HG03280 (cell line): Measurements from ENCODE around the gene VASN.
A peak's percentile ranks its signal among the peaks of the same experiment; 100 is the strongest.
"Not testable (repeated sequence)": the region's sequence is repeated elsewhere in the genome, so short reads cannot be mapped to it uniquely, and the experiment has no call there.

ENCODE experiments used
- ATAC-seq: cut with Tn5 transposase; IDR thresholded peaks from one replicate; pipeline ENCODE4 v1.9.1; 2021; ENCODE audit warnings: mild to moderate bottlenecking, moderate library complexity; ENCODE audit not compliant: unreplicated experiment

Gene VASN

DNA sequence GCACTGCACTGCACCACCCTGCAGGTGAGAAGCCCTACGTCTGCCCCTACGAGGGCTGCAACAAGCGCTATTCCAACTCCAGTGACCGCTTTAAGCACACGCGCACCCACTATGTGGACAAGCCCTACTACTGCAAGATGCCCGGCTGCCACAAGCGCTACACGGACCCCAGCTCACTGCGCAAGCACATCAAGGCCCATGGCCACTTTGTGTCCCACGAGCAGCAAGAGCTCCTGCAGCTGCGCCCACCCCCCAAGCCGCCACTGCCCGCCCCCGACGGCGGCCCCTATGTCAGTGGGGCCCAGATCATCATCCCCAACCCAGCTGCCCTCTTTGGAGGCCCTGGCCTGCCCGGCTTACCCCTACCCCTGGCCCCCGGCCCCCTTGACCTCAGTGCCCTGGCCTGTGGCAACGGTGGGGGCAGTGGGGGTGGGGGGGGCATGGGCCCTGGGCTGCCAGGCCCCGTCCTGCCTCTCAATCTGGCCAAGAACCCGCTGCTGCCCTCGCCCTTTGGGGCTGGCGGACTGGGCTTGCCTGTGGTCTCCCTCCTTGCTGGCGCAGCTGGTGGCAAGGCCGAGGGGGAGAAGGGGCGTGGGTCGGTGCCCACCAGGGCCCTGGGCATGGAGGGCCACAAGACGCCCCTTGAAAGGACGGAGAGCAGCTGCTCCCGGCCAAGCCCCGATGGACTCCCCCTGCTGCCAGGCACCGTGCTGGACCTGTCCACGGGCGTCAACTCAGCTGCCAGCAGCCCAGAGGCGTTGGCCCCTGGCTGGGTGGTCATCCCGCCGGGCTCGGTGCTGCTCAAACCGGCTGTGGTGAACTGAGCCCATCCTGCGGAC is 34.7 kb upstream of the VASN start:
- ATAC-seq = no peak

DNA sequence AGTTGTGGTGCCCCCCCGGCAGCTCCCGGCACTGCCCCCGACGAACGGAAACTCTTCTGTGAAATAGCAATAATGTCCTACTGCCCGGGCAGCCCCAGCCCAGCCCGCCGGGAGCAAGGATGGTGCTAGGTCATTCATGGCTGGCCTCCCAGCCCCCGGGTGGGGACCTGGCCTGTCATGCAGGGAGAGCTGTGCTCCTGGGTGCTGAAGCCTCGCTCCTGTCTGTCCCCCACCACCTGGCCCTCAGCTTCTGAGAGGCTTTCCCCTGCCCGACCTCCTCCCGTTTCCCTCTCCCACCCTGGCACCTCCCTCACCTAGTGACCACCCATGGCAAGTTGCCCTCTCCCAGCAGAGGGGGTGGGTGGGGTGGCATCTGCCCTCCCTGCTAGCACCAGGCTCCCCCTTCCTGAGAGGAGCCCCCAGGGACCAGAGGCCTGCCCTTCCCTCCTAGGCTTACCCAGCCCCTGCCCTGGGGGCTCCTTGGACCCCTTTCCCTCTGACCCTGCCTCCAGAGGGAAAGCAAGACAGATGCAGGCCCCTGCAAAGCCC is 34.0 kb upstream of the VASN start:
- ATAC-seq = no peak

DNA sequence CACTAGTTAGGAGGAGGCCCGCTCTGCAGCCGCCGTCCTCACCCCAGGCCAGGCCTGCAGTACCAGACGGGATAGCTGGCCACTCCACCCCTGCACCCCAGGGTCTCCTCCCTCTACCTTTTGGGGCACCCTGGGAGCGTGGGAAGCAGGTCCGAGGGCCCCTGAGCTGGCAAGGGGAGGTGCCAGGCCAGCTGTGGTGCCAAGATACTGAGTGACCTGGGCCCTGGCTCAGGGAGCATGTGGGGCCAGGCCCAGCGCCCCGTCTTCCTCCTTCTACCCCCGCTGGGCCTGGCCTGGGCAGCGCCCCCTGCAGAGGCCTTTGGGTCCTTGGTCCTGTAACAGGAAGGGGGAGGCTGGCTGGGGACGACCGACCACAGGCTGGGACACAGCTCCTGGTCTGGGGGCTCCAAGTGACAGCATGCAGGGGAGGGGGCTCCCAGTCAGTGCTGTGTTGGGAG is 33.5 kb upstream of the VASN start:
- ATAC-seq = no peak

DNA sequence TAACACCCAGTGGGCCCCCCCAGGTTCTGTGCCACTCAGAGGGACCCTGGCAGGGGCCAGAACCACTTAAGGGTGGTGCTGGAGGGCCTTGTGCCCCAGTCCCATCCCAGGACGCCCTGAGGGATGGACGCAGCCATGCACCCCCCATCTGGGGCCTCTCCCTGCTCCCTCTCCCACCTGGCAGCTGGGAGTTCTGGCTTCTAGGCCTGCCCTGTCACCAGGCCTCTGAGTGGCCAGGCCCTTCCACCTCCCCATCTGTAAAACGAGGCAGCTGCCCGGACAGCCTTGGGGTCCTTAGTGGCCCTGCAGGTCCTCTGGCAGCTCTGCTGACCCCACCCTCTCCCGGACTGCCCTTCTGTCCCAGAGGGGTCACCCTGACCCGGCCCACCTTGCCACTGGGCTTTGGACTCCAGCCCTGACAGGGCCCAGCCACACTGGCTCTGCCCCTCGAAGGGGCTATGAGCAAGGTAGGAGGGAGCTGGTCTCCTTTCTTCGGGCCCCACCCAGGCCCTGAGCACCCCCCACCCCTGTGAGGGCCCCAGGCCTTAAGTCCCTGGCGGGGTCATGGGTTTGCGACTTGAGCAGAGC is 32.8 kb upstream of the VASN start:
- no peak for ATAC-seq

DNA sequence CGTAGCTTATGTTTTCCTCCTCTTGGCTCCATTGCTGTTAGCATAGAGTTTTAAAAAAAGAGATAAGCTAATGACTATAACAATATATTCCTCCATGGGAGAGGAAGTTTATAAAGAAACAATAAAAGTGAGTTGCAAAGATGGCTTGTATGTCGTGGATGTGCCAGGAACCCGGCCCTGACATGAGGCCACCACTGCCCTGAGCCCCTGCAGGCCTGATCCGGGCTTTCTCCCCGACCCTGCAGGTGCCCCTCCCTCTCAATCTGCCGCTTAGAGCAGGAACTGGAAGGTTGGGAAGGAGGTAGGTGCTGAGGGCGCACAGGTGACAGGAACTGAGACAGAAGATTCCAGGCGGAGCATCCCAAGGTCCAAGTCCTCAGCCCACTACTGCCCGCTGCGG is 32.2 kb upstream of the VASN start:
- ATAC-seq = no peak

DNA sequence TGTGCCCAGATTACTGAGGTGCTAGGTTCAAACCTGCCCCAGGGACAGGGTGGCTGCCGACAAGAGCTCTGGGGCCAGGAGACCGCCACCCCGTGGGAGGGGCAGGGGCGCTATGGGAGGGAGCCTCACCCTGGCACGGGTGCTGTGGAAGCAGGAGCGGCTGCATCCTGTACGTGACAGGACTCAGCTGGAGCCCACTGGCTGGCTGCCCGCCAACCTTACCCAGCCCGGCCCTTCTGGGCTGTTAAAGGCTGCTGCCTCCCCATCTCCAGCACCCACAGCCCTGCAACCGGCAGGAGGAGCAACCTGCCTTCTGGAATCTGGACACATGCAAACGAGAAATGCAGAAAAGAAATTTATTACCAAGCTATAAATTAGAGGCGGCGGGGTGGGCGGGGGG is 31.7 kb upstream of the VASN start:
- ATAC-seq = no peak

DNA sequence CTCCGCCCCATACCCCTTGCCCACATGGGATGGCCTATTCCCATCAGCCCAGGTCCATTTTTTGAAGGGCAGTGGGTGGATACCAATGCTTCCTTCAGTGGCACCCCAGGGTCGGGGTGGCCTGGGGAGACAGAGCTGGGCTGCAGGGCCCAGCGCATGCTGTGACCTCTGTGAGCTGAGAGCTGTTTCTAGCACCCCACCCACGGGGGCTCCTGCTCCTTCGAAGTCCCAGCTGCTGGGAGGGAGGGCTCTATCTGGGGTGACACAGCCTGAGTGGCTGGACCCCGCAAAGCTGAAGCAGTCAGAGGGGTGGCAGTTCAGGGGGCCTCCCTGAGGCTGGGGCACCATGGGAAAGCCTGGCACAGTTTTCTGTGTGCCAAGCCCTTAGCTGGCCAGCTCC is 31.2 kb upstream of the VASN start:
- no peak for ATAC-seq

DNA sequence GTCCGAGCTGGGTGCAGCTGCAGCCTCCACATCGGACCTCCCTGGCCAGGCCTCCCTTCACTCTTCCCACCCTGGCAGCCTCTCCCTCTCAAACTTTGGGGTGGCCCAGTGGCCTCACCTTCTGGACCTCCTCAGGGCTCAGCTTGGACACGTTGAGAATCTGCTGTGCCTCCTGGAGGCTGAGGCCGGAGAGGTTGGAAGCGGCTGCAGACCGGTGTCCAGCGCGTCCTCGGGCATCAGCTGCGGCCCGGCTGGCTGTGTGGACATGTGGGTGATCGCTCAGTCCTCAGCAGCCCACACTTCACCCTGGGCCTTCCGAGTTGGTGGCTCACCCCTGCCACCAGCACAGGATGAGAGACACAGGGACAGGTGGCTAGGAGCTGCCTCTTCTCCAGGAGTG is 30.4 kb upstream of the VASN start:
- ATAC-seq = no peak

DNA sequence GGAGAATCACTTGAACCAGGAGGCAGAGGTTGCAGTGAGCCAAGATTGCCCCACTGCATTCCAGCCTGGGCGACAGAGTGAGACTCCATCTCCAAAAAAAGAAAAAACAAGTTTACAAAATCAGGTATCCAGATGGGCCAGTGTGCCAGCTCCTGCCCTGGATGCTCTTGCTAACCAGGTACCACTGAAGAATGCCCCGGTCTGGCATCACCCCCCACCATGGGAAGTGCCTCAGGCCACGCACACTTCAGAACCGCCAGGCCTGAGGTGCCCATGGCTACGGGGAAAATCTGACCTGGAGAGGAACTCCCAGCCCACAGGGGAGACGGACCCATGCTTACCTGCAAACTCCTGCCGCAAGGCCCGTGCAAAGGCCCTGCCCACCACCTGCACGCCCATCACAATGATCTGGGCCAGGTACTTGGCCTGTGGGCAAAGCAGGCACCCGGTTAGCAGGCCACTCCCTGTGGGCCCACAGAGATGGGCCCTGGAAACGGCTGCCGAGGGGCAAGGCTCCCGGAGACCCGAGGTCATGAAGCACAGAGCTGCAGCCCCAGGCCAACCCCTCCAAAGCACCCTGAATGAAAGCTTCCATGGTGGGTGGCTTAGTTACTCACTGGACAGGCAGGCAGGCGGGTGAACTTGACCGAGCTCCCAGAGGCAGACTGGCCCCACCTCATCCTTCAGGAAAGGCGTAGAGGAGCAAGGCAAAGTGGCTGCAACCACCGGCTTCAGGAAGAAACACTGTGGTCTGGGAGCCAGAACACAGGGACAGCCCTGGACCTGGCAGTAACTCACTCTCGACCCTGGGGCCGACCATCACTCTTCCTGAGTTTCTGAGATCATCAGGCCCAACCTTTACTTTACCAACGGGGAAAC is 28.5 kb upstream of the VASN start:
- no peak for ATAC-seq

DNA sequence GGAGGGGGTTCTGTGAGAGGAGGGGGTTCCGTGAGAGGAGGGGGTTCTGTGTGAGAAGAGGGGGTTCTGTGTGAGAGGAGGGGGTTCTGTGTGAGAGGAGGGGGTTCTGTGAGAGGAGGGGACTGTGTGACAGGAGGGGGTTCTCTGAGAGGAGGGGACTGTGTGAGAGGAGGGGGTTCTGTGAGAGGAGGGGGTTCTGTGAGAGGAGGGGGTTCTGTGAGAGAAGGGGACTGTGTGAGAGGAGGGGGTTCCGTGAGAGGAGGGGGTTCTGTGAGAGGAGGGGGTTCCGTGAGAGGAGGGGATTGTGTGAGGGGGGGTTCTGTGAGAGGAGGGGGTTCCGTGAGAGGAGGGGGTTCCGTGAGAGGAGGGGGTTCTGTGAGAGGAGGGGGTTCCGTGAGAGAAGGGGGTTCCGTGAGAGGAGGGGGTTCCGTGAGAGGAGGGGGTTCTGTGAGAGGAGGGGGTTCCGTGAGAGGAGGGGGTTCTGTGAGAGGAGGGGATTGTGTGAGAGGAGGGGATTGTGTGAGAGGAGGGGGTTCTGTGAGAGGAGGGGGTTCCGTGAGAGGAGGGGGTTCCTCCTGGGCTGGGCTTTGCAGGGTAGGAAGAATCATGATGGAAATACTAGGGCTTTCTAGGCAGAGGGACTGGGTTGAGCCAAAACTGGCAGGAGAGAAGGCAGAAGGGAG is 27.2 kb upstream of the VASN start:
- ATAC-seq = not testable (repeated sequence)

DNA sequence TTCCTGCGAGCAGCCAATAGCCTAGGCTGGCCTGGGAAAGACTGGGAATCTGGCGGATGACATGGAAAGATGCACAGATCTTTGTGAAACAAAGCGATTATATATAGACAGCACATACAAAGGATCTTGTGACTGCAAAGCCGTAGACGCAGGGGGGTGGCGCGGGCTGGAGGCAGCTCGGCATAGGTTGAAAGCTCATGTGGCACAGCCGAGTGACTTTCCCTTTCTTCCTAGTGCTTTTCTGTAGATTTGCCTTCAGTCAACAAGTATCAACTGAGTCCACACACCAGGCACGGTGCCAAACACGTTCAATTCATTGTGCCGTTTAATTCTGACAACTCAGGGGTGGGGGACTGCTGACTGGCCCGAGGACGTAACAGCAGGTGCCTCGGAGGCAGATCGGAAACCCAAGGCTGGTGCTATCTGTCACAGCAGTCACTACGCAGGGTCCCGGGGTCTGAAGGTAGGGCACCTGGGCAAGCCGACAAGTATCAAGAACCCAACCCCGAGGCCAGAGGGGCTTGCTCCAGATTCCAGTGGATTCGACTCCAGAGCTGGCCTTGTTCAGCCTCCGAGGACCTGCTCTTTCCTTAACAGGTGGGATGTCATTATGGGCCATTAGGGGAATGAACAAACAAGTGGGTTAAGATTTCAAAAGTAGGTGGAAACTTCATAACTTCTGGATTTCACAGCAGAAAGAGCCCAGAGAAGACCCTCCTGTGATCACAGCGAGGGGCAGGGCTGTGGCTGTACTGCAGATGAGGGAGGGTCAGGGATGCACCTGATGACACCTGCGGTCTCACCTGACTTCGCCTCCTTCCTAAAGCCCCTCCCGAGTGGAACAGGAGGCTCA is 26.4 kb upstream of the VASN start:
- no peak for ATAC-seq

DNA sequence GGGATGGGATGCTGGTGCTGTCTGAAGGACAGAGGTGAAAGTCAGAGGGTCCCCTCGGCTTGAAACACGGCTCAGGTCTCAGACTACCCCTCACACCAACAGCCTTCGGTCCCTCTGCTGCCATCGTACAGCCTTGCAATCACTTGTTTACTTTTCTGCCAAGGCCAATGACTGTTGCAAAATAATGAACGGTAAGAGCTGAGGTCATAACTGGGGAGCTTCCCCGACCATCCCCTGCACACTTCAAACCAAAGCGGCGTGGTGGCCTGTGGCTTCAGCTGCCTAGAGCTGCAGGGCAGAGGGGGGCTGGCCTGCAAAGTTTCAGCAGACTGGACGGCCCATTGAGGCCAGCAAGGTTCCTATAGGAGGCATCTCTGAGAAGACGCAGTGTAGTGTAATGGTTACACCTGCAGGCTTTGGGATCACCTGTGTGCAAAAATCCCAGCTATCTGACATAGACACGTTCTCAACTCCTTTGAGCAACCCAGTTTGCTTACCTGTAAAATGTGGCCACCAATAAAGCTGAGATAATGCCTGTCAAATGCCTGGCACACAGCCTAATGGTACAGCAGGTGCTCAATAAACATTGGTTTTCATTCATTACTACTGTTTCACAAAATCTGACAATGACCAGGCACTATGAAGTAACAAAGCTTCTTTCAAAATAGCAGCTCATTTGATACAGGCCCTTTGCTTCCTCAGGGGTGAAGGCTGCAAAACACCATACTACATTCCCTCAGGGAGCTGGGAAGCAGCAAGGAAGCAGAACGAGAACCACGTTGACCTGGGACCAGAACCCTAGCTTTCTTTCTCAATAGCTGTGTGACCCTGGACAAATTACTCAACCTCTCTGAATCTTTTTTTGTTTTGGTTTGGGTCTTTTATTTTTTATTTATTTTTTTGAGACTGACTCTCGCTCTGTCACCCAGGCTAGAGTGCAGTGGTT is 25.5 kb upstream of the VASN start:
- no peak for ATAC-seq

DNA sequence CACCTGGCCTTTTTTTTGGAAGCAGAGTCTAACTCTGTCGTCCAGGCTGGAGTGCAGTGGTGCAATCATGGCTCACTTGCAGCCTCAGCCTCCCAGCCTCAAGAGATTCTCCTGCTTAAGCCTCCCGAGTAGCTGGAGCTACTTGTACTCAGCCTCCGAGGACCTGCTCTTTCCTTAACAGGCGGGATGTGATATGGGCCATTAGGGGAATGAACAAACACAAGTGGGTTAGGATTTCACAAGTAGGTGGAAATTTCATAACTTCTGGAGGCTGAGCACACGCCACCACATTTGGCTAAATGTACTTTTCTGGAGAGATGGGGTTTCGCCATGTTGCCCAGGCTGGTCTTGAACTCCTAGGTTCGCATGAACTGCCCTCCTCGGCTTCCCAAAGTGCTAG is 24.6 kb upstream of the VASN start:
- ATAC-seq = no peak

DNA sequence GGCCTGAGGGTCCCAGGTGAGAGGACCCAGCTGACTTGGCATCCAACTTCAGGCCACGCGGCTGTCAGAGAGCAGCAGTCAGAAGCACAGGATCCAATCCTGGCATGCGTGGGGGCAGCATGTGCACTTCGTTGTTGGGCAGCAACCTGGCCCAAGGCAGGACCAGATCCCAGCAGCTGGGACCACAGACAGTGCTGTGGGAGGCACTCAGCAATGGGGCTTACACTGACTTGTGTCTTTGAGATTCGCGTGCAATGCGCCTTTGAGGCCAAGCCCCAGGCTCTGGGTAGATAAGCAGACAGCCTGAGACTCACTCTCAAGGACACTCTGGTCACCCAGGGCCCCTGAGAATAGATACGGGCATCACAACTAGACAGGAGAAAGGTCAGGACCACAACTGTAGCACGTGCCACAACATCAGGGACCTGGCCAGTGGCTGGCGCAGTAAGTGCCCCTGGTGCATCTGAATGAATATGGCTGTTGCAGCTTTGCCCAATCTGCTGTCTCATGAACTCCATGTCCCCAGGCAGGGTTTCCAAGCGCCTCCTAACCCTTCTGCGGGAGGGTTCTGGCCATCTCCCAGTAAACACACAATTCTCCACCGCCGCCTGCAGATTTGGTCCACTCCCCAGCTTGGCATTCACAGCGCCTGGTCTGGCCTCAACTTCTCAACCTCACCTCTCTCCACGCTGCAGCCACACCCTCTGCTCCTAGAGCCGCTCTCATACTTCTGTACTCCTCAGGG is 23.7 kb upstream of the VASN start:
- ATAC-seq = no peak

DNA sequence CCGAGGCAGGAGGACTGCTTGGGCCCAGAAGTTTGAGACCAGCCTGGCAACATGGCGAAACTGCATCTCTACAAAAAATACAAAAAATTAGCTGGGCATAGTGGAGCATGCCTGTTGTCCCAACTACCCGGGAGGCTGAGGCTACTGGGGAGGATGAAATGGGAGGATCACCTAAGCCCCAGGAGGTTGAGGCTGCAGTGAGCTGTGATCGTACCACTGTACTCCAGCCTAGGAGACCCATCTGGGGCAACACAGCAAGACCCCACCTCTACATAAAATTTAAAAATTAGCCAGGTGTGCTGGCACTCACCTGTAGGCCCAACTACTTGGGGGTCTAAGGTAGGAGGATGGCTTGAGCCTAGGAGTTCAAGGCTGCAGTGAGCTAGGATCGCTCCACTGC is 22.3 kb upstream of the VASN start:
- ATAC-seq = no peak

DNA sequence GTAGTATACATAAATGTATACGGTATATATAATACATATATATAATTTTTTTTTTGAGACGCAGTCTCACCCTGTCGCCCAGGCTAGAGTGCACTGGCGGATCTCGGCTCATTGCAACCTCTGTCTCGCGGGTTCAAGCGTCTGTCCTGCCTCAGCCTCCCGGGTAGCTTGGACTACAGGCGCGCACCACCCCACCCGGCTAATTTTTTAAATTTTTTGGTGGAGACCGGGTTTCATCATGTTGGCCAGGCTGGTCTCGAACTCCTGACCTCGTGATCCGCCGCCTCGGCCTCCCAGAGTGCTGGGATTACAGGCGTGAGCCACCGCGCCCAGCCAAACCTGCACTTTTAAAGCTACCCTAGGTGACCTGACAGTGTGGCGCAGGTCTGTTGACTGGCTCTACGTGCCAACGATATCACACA is 21.3 kb upstream of the VASN start:
- no peak for ATAC-seq

DNA sequence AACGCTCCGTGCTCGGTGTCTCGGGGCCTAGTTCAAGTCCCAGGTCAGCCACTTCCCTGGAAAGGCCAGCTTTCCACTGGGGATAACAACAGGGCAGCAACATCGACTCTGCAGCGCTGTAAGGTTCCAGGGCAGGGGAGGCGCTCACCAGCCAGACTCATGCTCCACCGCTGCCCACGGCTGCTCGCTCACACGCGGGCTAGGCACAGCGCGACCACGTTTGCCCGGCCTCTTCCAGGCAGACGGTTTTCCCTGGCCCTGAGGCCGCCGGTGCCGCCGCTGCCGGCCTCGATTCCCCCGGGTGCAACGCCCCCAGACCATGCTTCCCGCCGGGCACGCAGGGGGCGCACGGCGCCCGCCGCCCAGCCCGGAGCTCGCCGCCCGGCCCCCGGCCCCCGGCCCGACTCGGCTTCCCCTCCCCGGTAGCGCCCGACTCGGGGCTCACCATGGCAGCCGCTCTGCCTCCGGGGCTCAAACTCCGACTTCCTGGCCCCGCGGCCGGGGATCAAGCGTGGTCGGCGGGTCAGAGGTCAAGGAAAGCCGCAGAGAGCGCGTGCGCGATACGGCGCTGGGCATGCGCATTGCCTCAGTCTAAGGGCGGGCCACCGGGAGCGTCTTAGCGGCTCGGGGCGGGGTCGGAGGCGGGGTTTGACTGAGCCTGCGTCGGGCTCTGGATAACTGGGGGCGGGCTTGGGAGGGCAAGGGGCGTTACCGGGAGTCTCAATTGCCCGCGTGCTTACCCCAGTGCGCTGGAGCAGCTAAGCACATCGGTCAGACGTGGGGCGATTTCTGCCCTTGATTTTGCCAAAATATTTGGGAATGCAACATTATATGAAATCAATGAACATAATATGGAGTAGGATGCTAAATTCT is 20.6 kb upstream of the VASN start, which contains the start of gene PAM16:
Gene PAM16 (minus strand): TSS at position 535 of the 873 bp plus-strand sequence. CDS start 87 bp downstream, at position 448.
- peak; percentile 91 for ATAC-seq
